NCI-H1092 treated with DMSO at 0.1 percent for 48 hours (cell line): Measurements from ENCODE around the gene C1S.
"Not testable (repeated sequence)": the region's sequence is repeated elsewhere in the genome, so short reads cannot be mapped to it uniquely, and the experiment has no call there.

Source experiments
- DNase-seq: peaks from one replicate; lab custom pipeline; 2025; lab: John Stamatoyannopoulos, UW

The C1S gene

GRCh38 chr12:7102582-7102981 lies 42.1 kb downstream of the C1S start:
- DNase-seq: no peak

GRCh38 chr12:7103837-7104584 lies 43.5 kb downstream of the C1S start:
- DNase-seq: no peak

- no peak for DNase-seq
Observed at GRCh38 chr12:7106082-7106481, 45.6 kb downstream of the C1S start.

GRCh38 chr12:7107181-7107580 lies 46.7 kb downstream of the C1S start:
- not testable (repeated sequence) for DNase-seq

- no peak for DNase-seq
Observed at GRCh38 chr12:7107636-7108002, 47.1 kb downstream of the C1S start.

- DNase-seq: peak; percentile 8
Observed at GRCh38 chr12:7108003-7108795, 47.7 kb downstream of the C1S start.

GRCh38 chr12:7108796-7109571 lies 48.5 kb downstream of the C1S start, which contains the start of gene C1RL:
Gene C1RL, minus strand, starts transcription at chr12:7109214. Its CDS starts 34 bp downstream, at chr12:7109180.
- DNase-seq: peak; percentile 53

- DNase-seq: no peak
Observed at GRCh38 chr12:7109572-7109920, 49.0 kb downstream of the C1S start.

- DNase-seq: no peak
Observed at GRCh38 chr12:7110661-7111060, 50.1 kb downstream of the C1S start.

GRCh38 chr12:7112041-7112440 lies 51.5 kb downstream of the C1S start:
- no peak for DNase-seq

GRCh38 chr12:7113389-7113871 lies 52.9 kb downstream of the C1S start:
- DNase-seq: peak; percentile 11

- no peak for DNase-seq
Observed at GRCh38 chr12:7114008-7114407, 53.5 kb downstream of the C1S start.

GRCh38 chr12:7114851-7115250 lies 54.3 kb downstream of the C1S start:
- no peak for DNase-seq

GRCh38 chr12:7116196-7116595 lies 55.7 kb downstream of the C1S start:
- DNase-seq: no peak

- DNase-seq: no peak
Observed at GRCh38 chr12:7116916-7117315, 56.4 kb downstream of the C1S start.

GRCh38 chr12:7117670-7118069 lies 57.2 kb downstream of the C1S start:
- DNase-seq: no peak

GRCh38 chr12:7118881-7119280 lies 58.4 kb downstream of the C1S start:
- DNase-seq: no peak

- DNase-seq: no peak
Observed at GRCh38 chr12:7120166-7120565, 59.6 kb downstream of the C1S start.
